ENCODE measurements around the gene AGFG1.
"Not testable (repeated sequence)": the region's sequence is repeated elsewhere in the genome, so short reads cannot be mapped to it uniquely, and the experiment has no call there.

Gene AGFG1

GRCh38 chr2:227500301-227500630, 28.3 kb downstream of the AGFG1 start:
- no peak for DNase-seq

GRCh38 chr2:227503433-227504406, 31.8 kb downstream of the AGFG1 start:
- peak; percentile 88 for DNase-seq

GRCh38 chr2:227504700-227505099, 32.7 kb downstream of the AGFG1 start:
- DNase-seq: no peak

GRCh38 chr2:227506456-227506855, 34.5 kb downstream of the AGFG1 start:
- DNase-seq: no peak

- DNase-seq: no peak
Measured at GRCh38 chr2:227507963-227508362, 36.0 kb downstream of the AGFG1 start.

GRCh38 chr2:227509076-227509475, 37.1 kb downstream of the AGFG1 start:
- DNase-seq: no peak

GRCh38 chr2:227509824-227510619, 38.1 kb downstream of the AGFG1 start:
- peak; percentile 38 for DNase-seq

GRCh38 chr2:227510620-227510958, 38.6 kb downstream of the AGFG1 start:
- DNase-seq: no peak

GRCh38 chr2:227511239-227511930, 39.4 kb downstream of the AGFG1 start:
- DNase-seq: no peak

- DNase-seq: no peak
Measured at GRCh38 chr2:227511955-227512354, 40.0 kb downstream of the AGFG1 start.

- DNase-seq: no peak
Measured at GRCh38 chr2:227513113-227513512, 41.2 kb downstream of the AGFG1 start.

GRCh38 chr2:227515742-227516141, 43.8 kb downstream of the AGFG1 start:
- DNase-seq: no peak

GRCh38 chr2:227517724-227518123, 45.8 kb downstream of the AGFG1 start:
- DNase-seq: no peak

GRCh38 chr2:227518278-227518865, 46.4 kb downstream of the AGFG1 start:
- peak; percentile 55 for DNase-seq

- DNase-seq: not testable (repeated sequence)
Measured at GRCh38 chr2:227521178-227521577, 49.2 kb downstream of the AGFG1 start.

- DNase-seq: no peak
Measured at GRCh38 chr2:227524665-227525064, 52.7 kb downstream of the AGFG1 start.

- no peak for DNase-seq
Measured at GRCh38 chr2:227527351-227527750, 55.4 kb downstream of the AGFG1 start.

GRCh38 chr2:227528803-227529202, 56.8 kb downstream of the AGFG1 start:
- no peak for DNase-seq

GRCh38 chr2:227529871-227530270, 57.9 kb downstream of the AGFG1 start:
- DNase-seq: no peak

- DNase-seq: no peak
Measured at GRCh38 chr2:227534714-227535113, 62.8 kb downstream of the AGFG1 start.

GRCh38 chr2:227536445-227536844, 64.5 kb downstream of the AGFG1 start:
- no peak for DNase-seq

- DNase-seq: no peak
Measured at GRCh38 chr2:227539465-227539956, 67.6 kb downstream of the AGFG1 start.

- DNase-seq: not testable (repeated sequence)
Measured at GRCh38 chr2:227540352-227540751, 68.4 kb downstream of the AGFG1 start.
